ENCODE measurements around the gene NLRP3. TPM values are rescaled to one million over a fixed set of nuclear protein-coding genes. Genes with fewer than 3 reads are reported as not detected.

NLRP3 gene
- 1.3 and 8.9 TPM in 2 replicates for total RNA-seq

GRCh38 chr1:247415423-247416361, at the start of gene NLRP3:
Gene NLRP3, plus strand, starts transcription at chr1:247416173. Its CDS starts 2,628 bp downstream, at chr1:247418801.

Other genes with a start within 250 kb of the NLRP3 start
- 30.4 and 32.4 TPM in 2 replicates for gene ZNF124, start 244.2 kb upstream of the NLRP3 start, total RNA-seq
- not detected in 2 replicates for gene VN1R5, start 160.1 kb upstream of the NLRP3 start, total RNA-seq
- 30.4 and 33.6 TPM in 2 replicates for gene ZNF496, start 84.3 kb upstream of the NLRP3 start, total RNA-seq
- not detected in 2 replicates for gene OR2B11, start 41.9 kb downstream of the NLRP3 start, total RNA-seq
- under 0.01 TPM in 1 of 2 replicates, not detected in the other for gene OR2C3, start 120.3 kb downstream of the NLRP3 start, total RNA-seq
- gene GCSAML, start 133.0 kb downstream of the NLRP3 start, total RNA-seq: under 0.01 TPM in 2 replicates
- not detected in 2 replicates for gene OR2G2, start 172.2 kb downstream of the NLRP3 start, total RNA-seq
- not detected in 2 replicates for gene OR2G3, start 189.4 kb downstream of the NLRP3 start, total RNA-seq